ENCODE data around the gene LYRM4. TPM values are rescaled to one million over a fixed set of nuclear protein-coding genes. Genes with fewer than 3 reads are reported as not detected.
"Not testable (repeated sequence)": the region's sequence is repeated elsewhere in the genome, so short reads cannot be mapped to it uniquely, and the experiment has no call there.

The LYRM4 gene
- total RNA-seq, 2 donors from 2014 or later = 16.3 to 23.9 TPM

GRCh38 chr6:5079692-5080091, 181.1 kb downstream of the LYRM4 start:
- intact Hi-C loops (cut with DNase I) = no loop called here

DNA sequence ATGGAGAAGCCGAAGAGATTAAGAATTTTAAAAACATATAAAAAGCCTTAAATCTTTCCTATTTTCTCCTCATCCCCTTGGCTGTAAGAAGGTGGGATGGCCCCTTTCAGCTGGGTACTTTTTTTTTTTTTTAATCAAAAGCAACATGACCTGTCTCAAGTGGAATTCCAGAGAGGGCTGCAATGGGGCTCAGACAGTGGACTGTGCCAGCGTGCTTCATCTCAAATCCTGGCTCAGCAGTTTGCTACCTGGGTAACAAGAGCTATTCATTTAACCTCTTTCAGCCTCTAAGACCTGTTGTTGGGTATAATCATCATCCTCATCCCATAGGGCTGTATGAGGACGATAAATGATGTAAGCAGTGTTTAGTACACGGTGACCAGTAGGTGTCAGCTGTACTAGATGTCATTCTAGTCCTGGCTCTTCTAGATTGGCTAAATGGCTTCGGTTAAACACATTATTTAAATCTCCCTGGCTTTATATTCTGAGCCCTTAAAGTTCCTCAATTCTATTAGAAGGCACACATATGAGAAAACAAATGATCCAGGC, 182.6 kb downstream of the LYRM4 start:
- intact Hi-C loops (cut with DNase I) = no loop called here
- DNase-seq (ENCODE audit: low spot score) = no peak

More at GRCh38 chr6:5079692-5080091, 181.1 kb downstream of the LYRM4 start:
- DNase-seq (ENCODE audit: low spot score) = no peak

DNA sequence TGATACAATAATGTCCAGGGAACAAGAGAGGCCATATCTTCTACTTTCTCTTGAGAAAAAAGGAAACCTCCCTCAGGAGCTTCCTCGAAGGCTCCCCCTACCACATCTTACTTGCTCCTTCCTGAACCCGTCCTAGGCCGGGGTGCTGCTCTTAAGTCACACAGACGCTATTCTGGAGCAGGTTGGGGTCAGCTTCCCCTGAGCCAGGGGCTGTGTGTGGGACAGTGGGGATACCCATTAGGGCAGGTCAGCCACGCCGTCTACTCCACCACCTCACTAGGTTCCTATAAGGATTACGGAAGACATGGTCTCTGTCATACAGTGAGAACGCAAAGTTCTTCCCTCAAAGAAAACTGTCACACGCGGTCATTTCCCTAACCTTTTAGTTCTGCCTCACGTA, 183.8 kb downstream of the LYRM4 start:
- intact Hi-C loops (cut with DNase I) = no loop called here
- no peak for DNase-seq (ENCODE audit: low spot score)

- intact Hi-C loops (cut with DNase I) = no loop called here
- no peak for DNase-seq (ENCODE audit: low spot score)
Measured at GRCh38 chr6:5073992-5074391, 186.8 kb downstream of the LYRM4 start.

- intact Hi-C loops (cut with DNase I) = no loop called here
- DNase-seq (ENCODE audit: low spot score) = no peak
Measured at GRCh38 chr6:5072440-5072839, 188.3 kb downstream of the LYRM4 start.

DNA sequence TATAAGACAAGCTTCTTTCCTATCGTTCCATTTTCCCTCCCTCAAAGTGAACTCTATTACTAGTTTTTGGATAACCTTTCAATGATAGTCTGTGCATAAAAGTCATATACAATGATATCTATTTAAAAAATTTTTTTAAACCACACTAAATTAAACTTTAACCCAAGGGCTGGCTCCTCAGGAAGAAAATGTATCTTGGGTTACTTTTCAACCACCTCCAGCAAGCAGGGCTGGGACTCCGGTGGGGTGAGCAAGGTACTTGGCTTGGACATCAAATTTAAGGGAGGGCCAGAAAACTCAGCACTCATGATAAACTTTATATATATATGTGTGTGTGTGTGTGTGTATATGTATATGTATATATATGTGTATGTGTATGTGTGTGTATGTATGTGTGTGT, 189.5 kb downstream of the LYRM4 start:
- no peak for DNase-seq (ENCODE audit: low spot score)
- intact Hi-C loops (cut with DNase I) = no loop called here

DNA sequence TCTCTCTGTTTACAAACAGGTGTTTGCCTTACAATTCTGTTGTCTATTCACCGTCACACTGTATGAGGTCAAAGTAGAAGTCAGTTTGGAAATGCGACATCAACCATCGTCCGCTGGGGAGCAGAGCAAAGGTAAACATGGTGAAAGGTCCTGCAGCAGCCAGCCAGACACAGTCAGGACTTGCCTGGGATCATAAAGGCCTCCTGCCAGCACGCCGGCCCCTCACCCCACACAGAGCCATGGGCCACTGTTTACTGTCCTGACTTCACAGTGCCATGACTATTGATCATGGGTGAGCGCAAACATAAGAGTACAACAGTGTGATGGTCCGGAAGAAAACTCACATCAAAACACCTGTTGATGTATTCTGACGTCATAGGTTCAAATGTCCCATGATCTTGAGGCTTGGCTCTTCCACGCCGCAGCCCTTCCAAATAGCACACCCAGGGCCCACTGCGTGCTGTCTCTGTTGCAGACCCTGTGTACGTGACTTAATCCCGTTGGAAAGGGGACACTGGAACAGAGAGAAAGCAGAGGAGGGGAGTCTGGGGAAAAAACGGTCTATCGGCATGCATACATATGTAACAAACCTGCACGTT, 192.5 kb downstream of the LYRM4 start:
- intact Hi-C loops (cut with DNase I) = no loop called here
- no peak for DNase-seq (ENCODE audit: low spot score)

DNA sequence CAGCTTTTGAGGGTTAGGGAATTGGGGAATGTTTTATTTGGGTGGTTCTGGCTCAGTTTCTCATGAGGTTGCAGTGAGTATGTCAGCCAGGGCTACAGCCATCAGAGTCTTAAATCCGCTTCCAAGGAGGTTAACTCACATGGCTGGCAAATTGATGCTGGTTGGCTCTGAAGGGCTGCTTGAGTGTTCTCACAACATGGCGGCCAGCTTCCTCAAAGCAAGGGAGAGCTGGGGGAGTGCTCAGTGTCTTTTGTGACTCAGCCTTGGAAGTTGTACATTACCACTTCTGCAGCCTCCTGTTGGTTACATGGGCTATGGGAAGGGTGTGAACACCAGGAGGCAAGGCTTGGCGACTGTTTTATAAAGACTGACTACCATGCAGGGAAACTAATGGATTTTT, 193.4 kb downstream of the LYRM4 start:
- DNase-seq (ENCODE audit: low spot score) = no peak
- intact Hi-C loops (cut with DNase I) = no loop called here

DNA sequence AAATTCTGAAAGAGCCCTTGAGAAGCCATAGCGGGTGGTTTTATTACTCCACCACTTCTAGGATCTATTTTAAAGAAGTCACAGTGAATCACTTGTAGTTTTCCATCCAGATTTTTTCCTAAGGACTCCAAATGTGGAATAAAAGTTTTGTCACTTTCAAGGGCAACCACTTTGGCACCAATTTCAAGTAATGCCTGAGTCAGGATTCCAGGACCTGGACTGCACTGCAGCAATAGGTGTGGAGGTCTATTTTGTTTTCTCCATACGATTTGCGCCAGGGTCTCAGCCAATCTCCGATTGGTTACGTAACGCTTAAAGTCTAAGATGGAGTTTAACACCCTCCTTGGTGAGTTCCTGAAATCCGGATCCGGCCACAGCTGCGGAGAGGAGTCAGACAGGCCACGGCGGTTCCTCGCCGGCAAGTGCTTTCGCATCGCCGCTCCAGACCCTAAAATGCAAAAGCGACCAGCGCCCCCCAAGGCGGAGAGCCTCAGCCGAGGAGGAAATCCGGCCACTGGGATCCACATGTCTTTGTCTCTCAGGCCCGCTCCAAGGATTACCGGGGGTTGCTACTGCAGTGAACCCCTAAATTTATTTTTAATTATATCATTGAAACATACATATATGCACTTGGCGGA, 194.2 kb downstream of the LYRM4 start:
- intact Hi-C loops (cut with DNase I) = no loop called here
- DNase-seq (ENCODE audit: low spot score) = peak; percentile 58

DNA sequence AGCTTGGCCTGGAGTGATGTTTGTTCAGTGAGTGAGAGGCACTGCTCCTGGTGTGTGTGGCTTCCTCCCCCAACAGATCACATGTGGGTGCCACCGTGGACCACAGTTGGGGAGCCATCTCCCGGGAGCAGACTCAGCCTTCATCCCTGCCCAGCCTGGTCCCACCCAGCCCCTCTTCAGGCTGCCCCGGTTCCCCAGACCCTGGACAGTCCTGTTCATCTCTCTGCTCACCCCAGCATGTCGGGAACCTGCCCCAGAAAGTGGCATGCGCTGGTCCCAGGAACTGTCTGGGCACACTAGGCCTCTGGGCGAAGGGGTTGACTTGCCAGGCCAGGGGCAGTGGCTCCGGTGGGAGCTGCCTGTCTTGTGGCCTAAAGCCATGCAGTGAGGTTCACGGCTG, 197.1 kb downstream of the LYRM4 start:
- DNase-seq (ENCODE audit: low spot score) = no peak

GRCh38 chr6:5061152-5061551, 199.6 kb downstream of the LYRM4 start:
- intact Hi-C loops (cut with DNase I) = no loop called here
- DNase-seq (ENCODE audit: low spot score) = no peak

More for the DNA sequence above, 197.1 kb downstream of the LYRM4 start:
- intact Hi-C loops (cut with DNase I) = no loop called here

- intact Hi-C loops (cut with DNase I); DNase-seq (ENCODE audit: low spot score): not testable (repeated sequence)
Measured at GRCh38 chr6:5060439-5060838, 200.3 kb downstream of the LYRM4 start.

- intact Hi-C loops (cut with DNase I) = no loop called here
- DNase-seq (ENCODE audit: low spot score) = no peak
Measured at GRCh38 chr6:5059036-5059896, 201.5 kb downstream of the LYRM4 start.

Small RNAs within 50 kb of the gene (microRNA-seq; reads per million reads assigned to microRNA genes)
- 0.78 to 0.97 reads per million in 2 donors for gene MIR3691 (ENCODE audit: borderline microRNAs expressed in 2 of 2)

Other genes with a start within 250 kb of the LYRM4 start
- gene PPP1R3G, start 175.6 kb downstream of the LYRM4 start, total RNA-seq = 1 to 10 TPM; 2.8 to 4.2 TPM
- 10 to 100 TPM; 13.3 to 13.6 TPM for gene FARS2, start 563 bp upstream of the LYRM4 start, total RNA-seq

Data from posterior vena cava (tissue), 2 donors.